GM12892 (cell line): ENCODE data around the gene JPH3.

Experiments
- POLR2A ChIP-seq: IDR thresholded peaks from 2 replicates; pipeline ENCODE4 v1.6.1; 2011; ENCODE audit warnings: low read depth, low read length, control low read depth
- POLR2AphosphoS5 ChIP-seq: IDR thresholded peaks from 2 replicates; pipeline ENCODE4 v1.6.1; 2011; ENCODE audit warnings: low read depth, low read length, control low read depth
- TAF1 ChIP-seq: IDR thresholded peaks from 2 replicates; pipeline ENCODE4 v1.6.1; 2011; ENCODE audit warnings: low read depth, mild to moderate bottlenecking, control low read depth, low read length, borderline replicate concordance

DNA sequence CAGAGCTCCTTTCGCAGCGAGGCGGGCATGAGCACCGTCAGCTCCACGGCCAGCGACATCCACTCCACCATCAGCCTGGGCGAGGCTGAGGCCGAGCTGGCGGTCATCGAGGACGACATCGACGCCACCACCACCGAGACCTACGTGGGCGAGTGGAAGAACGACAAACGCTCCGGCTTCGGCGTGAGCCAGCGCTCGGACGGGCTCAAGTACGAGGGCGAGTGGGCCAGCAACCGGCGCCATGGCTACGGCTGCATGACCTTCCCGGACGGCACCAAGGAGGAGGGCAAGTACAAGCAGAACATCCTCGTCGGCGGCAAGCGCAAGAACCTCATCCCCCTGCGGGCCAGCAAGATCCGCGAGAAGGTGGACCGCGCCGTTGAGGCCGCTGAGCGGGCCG lies 42.3 kb downstream of the JPH3 start:
- no peak for TF ChIP-seq TAF1
- no peak for TF ChIP-seq POLR2A
- TF ChIP-seq POLR2AphosphoS5 = no peak
